Ascending aorta (tissue), 2 donors: ENCODE results near the gene XPNPEP2. TPM values are rescaled to one million over a fixed set of nuclear protein-coding genes. Genes with fewer than 3 reads are reported as not detected.

Experiments used
- DNase-seq, 2 donors: peaks; one replicate each; pipeline ENCODE4 v3.0.0-alpha.2; 2019; ENCODE audit warnings: low spot score in 2 of 2
- H3K27ac ChIP-seq, 2 donors: fragments of 200-600 bp; sonication (generic); one replicate each; pipeline ENCODE4 v1.5.1; 2016 to 2017; ENCODE audit warnings: mild to moderate bottlenecking in 1 of 2
- H3K27me3 ChIP-seq: fragments of 200-600 bp; sonication (generic); one replicate; pipeline ENCODE4 v1.5.1; 2017
- H3K36me3 ChIP-seq, 2 donors: fragments of 200-600 bp; sonication (generic); one replicate each; pipeline ENCODE4 v1.5.1; 2016
- H3K4me1 ChIP-seq, 2 donors: fragments of 200-600 bp; sonication (generic); one replicate each; pipeline ENCODE4 v1.5.1; 2016 to 2017; ENCODE audit warnings: mild to moderate bottlenecking in 1 of 2
- H3K4me3 ChIP-seq, 2 donors: fragments of 200-600 bp; sonication (generic); one replicate each; pipeline ENCODE4 v1.5.1; 2016 to 2017; ENCODE audit warnings: mild to moderate bottlenecking in 1 of 2
- H3K9me3 ChIP-seq, 2 donors: fragments of 200-600 bp; sonication (generic); one replicate each; pipeline ENCODE4 v1.5.1; 2016
- CTCF ChIP-seq, 3 experiments: fragments of 200-600 bp in 2 of 3; fragments of 450-650 bp in 1 of 3; sonication (generic) in 2 of 3; IDR thresholded peaks; one replicate each; pipeline ENCODE4 v1.5.1; 2016 to 2019; ENCODE audit warnings: antibody characterized with exemption in 3 of 3, mild to moderate bottlenecking in 1 of 3, moderate library complexity in 1 of 3
- intact Hi-C: fragments of 100-400 bp; cut with DNase I; formaldehyde crosslinking; loops from one replicate; pipeline ENCODE4 v1.15.1; 2023
- total RNA-seq: library from RNA; depleted of rRNA; stranded (reverse); fragments of >200 nt; gene quantifications from one replicate; pipeline ENCODE4 v1.1.0, GENCODE V29; 2016

The XPNPEP2 gene
- total RNA-seq, 1 donor from 2014 or later = 7.7 TPM

GRCh38 chrX:129719931-129720530, 18.7 kb upstream of the XPNPEP2 start:
- no peaks in the 10 kb centered on the region for H3K27me3 ChIP-seq
- H3K9me3 ChIP-seq = no peaks in the 10 kb centered on the region
- peak in 1 of 2 donors; percentile 18 for DNase-seq
- no peak overlapping the region for H3K27ac ChIP-seq
- intact Hi-C loops = no loop called here
- H3K4me3 ChIP-seq = no peak overlapping the region
- no peak for TF ChIP-seq CTCF (IDR thresholded peaks at IDR 0.05)
- H3K36me3 ChIP-seq = no peaks in the 10 kb centered on the region
- H3K4me1 ChIP-seq = no peaks in the 10 kb centered on the region

DNA sequence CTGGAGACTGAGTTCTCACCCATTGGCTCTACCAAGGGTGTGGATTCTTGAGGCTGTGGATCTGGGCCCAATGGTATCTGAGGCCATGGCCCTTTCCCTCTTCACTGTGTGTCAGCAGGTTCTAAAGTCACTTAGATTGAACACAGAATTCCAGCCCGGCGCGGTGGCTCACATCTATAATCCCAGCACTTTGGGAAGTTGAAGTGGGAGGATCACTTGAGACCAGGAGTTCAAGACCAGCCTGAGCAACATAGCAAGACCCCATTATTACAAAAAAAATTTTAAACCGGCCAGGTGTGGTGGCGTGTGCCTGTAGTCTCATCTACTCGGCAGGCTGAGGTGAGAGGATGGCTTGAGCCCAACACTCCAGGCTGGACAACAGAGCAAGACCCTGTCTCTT, 18.0 kb upstream of the XPNPEP2 start:
- intact Hi-C loops = no loop called here

GRCh38 chrX:129721414-129721813, 17.4 kb upstream of the XPNPEP2 start:
- H3K9me3 ChIP-seq = no peaks in the 10 kb centered on the region
- no peaks in the 10 kb centered on the region for H3K27me3 ChIP-seq
- no peak overlapping the region for H3K27ac ChIP-seq
- no peaks in the 10 kb centered on the region for H3K4me1 ChIP-seq
- H3K4me3 ChIP-seq = no peak overlapping the region
- intact Hi-C loops = no loop called here
- TF ChIP-seq CTCF (IDR thresholded peaks at IDR 0.05) = no peak
- no peaks in the 10 kb centered on the region for H3K36me3 ChIP-seq
- peak in 1 of 2 donors; percentile 16 for DNase-seq

More for the DNA sequence above, 18.0 kb upstream of the XPNPEP2 start:
- no peak for TF ChIP-seq CTCF (IDR thresholded peaks at IDR 0.05)
- no peaks in the 10 kb centered on the region for H3K4me1 ChIP-seq
- no peaks in the 10 kb centered on the region for H3K27me3 ChIP-seq
- H3K9me3 ChIP-seq = no peaks in the 10 kb centered on the region
- H3K4me3 ChIP-seq = no peak overlapping the region
- no peaks in the 10 kb centered on the region for H3K36me3 ChIP-seq
- DNase-seq = peak in 1 of 2 donors; percentile 39
- no peak overlapping the region for H3K27ac ChIP-seq

GRCh38 chrX:129721870-129722269, 16.9 kb upstream of the XPNPEP2 start:
- Histone ChIP-seq H3K4me1 (no peaks in the 10 kb centered on the region), H3K9me3 (no peaks in the 10 kb centered on the region), H3K27me3 (no peaks in the 10 kb centered on the region), H3K36me3 (no peaks in the 10 kb centered on the region), H3K4me3 (no peak overlapping the region), H3K27ac (no peak overlapping the region)
- intact Hi-C loops = no loop called here
- DNase-seq = no peak
- no peak for TF ChIP-seq CTCF (IDR thresholded peaks at IDR 0.05)

DNA sequence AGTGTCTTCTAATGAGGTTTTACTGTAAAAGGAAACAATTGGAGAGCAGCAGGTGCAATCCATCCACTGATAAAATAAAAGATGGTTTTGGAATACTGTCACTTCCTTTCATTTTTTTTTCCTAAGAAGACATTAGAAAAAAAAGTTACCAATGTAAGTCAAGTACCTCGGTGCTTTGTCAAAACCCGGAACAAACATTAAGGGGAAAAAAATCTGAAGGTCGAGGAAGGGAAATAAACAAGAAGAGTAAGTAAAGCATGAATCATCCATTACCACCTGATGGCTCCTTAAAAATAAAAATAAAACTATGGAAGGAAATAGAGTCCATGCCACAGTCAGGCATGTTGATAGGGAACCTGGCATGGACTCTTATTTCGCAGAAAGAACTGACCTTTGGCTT, 15.3 kb upstream of the XPNPEP2 start:
- intact Hi-C loops = no loop called here
- Histone ChIP-seq H3K4me1 (no peaks in the 10 kb centered on the region), H3K27me3 (no peaks in the 10 kb centered on the region), H3K9me3 (no peaks in the 10 kb centered on the region), H3K27ac (no peak overlapping the region), H3K36me3 (no peaks in the 10 kb centered on the region), H3K4me3 (no peak overlapping the region)
- no peak for DNase-seq
- no peak for TF ChIP-seq CTCF (IDR thresholded peaks at IDR 0.05)

GRCh38 chrX:129724754-129725153, 14.0 kb upstream of the XPNPEP2 start:
- peak in 1 of 2 donors; percentile 30 for DNase-seq
- intact Hi-C loops = loop anchor here (5.0 kb wide), 1 partner anchor 72 kb away; the partner anchor contains the start of gene APLN
- Histone ChIP-seq H3K9me3 (no peaks in the 10 kb centered on the region), H3K27ac (no peak overlapping the region), H3K4me3 (no peak overlapping the region), H3K4me1 (no peaks in the 10 kb centered on the region), H3K27me3 (no peaks in the 10 kb centered on the region), H3K36me3 (no peaks in the 10 kb centered on the region)
- TF ChIP-seq CTCF (IDR thresholded peaks at IDR 0.05) = no peak
